ENCODE data around the gene ATP6V0E2.
"Not testable (repeated sequence)": the region's sequence is repeated elsewhere in the genome, so short reads cannot be mapped to it uniquely, and the experiment has no call there.

The ATP6V0E2 gene

DNA sequence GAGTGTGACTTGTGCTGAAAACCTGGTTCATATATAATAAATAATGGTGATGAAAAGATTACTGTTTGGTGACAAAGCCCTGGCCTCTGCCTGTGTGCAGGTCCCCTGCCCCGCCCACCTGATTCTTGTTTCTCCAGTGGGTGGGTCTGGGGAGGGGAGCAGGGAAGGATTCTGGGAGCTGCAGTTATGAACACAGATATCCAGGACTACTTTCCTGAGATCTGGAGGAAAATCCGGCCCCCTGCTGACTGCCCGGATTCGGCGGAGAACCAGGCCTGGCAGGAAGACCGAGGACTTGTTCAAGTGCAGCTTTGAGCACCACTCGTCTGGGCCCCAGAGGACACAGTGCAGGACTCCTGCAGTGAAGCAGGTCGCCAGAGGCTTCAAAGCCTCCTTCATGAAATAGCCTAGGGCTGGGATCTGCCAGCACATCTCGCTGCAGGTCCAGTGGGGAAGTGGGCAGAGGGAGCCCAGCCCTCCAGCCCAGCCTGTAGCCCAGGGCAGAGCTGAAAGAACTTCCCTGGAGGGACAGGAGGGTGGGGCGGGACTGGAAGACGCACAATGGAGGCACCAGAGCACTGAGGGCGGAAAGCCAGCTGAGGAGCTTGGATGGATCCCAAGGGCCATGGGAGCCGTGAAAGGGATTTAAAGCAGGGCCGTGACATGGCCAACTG, 7.0 kb downstream of the ATP6V0E2 start:
- no peak for DNase-seq

DNA sequence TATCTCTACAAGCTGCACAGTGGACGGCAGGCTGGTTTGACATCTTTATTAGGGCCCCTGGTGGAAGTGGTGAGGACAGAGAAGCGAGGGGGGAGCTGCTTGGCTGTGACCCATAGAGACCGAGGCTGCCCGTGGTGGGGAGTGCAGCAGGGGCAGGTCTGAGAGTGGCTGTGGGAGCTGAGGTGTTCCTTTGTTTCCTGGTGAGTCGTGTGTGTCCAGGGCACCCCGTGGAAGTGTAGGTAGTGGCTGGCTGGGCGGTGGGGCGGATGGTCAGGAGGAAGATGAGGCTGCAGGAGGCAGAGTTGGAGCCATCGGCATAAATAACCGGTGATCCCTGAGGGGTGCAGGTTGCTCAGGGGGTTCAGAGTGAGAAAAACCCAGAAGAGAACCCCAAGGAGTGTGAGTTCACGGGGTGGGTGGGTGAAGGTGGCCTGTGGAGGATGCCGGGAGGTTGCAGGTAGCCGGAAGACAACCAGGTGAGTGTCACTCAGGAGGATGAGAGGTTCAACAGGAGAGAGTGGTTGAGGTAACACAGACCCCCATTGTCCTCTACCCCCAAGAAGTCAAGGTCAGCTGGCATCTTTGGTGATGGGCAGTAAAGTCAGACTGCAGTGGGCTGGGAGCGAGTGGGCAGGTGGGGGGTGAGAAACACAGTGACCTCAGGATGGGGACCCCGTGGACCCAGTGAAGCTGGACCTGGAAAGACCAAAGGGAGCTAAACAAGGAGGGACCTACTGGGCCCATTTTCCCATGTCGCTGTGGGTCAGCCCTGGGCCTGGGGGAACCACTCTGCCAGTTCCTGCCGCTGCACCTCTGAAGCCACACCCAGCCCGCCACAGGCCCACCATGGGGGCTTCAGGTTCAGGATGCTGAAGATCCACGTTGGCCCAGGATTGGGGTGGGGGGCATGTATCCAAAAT, 7.8 kb downstream of the ATP6V0E2 start:
- DNase-seq, result no peak

DNA sequence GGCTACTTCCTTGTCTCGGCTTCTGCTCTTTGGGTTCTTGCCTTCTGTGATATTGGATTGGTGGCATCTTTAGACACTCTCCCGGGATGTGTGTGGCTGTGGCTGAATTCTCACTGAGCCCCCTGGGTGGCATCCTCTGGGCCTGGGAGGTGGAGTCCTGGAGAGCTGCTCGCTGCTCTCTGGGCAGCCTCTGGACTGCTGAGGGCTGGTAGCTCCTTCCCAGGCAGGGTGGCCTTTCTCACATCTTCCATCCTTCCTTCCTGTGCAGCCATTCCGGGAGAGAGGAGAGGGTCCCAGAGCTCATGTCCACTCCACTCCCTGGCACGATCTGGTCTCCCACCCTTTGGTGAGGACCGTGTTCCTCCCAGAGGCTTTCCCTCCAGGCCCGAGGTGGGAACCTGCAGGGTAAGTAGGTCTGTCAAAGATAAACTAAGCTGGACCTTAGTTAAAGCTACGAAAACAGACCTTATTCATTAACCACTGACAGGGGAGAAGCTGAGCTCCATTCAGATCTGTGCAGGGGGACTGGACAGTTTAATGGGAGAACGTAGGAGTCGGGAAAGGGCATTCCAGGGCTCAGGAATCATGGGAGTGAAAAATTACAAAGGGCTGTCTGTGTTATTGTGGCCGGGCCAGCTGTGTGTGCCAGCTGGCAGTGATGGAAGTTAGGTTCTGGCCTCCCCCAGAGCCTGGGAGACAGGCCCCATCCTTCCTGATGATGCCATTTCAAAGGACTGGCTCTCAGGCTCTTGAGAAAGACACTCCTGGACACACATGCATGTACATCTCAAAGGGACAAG, 8.7 kb downstream of the ATP6V0E2 start:
- DNase-seq, result no peak

DNA sequence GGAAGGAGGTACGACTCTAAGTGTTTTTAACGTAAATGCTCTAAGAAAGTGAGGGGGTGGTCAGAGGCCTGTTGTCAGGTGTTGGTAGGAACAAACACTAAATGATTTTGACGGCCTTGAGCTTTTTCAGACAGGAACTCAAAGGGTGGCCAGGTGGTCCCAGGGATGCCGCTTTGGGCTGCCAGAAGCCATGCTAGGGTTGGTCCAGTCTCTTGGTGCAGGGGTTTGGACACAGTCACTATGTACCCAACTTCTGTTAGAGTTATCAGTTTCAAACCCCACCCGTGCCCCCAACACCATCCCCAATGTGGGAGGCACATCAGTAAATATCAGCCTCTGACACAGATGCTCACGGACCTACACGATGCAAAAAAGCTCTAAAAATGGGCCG, 9.3 kb downstream of the ATP6V0E2 start:
- no peak for DNase-seq

DNA sequence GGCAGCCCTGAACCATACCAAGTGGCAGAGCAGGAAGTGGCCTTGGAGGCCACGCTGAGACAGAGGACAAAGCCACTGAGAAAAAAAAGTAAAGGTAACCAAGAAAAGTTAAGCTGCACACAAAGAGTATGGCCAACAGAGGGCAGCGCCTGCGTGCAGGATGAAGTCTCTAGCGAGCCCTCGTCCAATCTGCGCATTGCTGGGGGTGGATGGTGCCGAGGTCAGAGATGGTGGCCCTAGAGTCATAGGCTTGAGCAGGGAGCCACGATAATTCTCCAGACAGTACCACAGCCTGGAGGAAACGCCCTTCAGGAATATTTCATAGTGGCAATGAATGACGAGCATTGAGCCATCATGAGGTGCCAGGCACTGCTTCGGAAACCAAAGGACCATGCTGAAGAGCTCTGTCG, 9.7 kb downstream of the ATP6V0E2 start:
- peak; percentile 32 for DNase-seq

DNA sequence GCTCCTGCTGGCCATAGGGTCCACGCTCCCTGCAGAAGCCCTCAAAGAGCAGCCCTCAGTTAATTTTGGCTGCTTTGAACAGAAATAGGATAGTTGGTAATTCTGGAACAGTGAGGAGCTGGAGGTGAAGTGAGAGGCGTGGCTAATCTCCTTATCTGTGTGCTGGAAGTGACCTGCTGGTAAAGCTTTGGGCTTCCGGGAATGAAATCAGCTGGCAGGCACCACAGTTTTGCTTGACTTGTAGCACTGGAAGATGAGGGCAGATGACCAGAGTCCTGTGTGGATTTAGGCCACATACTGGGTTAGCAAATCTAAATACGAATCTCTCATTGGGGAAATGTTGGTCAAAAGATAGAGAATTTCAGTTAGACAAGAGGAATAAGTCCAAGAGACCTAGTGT, 10.2 kb downstream of the ATP6V0E2 start:
- no peak for DNase-seq

DNA sequence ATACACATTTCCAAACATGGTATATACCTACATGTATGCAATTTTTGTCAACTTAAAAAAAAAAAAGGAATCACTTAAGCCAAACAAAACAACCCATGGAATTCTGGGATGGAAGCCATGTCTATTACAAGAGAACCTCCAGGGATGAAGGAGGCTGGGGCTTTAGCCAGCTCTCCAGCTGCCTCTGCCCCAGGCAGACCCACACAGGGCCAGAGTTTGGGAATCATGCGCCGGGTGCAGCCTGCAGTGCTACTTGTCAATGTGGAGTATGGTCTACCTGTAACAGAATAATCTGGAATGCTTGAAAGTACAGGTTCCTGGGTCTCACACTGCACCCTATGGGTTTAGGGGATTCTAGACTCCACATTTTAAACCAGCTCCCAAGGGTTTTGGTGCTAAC, 10.8 kb downstream of the ATP6V0E2 start:
- no peak for DNase-seq

DNA sequence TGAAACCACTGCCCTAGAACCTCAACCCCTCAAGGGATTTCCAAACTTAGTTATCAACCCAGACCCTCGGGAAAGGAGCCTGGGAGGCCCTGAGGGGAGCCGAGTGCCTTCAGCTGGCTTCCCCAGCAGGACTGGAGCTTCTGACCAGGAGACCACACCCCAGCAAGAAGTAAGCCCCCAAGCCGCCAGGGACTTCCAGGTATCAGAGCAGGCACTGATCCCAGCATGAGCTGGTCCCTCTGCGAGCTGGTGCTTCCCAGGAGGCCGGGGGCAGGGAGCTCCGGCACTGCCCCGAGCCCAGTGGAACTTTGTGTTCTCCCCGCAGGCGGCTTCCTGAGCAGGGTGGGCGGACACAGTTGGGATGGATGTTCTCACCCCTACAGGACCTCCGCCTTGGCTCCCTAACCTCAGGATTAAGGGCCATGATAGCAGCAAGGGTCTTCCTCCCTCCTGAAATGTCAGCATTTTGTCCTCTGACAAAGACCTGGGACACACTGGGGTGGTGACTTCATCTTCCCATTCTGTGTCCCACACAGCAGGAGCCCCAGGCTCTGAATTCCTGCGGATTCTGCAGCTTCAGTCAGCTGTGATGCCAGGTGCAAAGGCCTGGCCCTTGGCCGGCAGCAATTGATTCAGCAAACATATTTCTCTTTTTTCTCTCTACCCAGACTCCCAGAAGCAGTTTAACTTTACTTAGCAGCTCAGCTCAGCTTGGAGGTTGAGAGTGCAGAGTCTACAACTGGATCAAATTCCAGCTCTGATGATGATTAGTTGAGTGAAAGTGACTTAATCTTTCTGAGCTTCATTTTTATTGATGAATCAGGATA, 11.6 kb downstream of the ATP6V0E2 start:
- no peak for DNase-seq

DNA sequence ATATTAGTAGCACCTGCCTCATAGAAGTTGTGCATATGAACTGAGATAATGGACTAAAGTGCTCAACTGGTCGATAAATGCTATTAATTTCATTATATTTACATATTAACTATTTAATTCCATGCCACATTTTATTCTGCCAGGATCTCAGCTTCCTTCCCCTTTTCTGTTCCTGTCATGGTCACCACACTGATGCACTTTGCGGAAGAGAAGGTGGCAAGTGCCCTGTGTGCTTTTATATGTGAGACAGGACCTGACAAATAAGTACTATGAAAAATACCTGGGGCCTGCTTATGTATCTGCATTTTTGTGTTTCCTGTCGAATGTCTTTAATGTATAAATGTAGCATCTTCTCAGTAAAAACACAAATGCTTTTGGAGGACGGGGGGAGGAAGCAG, 12.2 kb downstream of the ATP6V0E2 start:
- no peak for DNase-seq

DNA sequence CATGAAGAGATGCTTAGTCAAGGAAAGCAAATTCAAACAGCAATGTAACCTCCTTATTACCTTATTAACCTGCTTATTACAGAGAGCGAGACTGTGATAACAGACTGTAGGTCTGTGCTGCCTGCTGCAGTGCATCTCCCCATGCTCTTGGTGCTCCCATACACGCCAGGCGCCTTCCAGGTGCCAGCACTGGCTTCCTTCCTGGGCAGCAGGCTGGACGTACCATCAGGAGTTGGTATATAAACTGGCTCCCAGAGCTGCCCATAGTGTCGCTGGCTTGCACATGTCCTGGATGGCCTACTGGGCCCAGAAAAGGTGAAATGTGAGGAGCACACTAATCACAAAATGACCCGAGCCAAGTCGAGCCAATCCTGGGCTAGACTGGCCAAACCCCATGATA, 13.5 kb downstream of the ATP6V0E2 start:
- no peak for DNase-seq

DNA sequence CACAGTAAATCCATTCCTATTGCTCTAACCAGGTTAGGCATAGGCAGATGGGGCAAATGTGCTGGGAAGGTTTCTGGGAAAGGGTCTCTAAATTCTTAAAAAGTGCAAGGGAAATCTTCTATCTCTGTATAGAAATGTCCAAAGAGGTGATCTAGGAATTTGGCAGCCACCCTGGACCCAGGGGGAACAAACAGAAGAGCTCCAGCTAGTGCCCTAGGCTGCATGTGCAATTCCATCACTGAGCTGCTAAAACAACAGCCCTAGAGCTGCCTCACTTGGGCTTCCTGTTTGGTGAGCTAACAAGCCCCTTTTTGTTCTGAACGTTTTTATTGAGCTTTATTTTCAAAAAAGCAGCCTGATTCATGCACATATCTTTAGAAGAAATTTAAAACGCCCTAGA, 16.9 kb downstream of the ATP6V0E2 start:
- not testable (repeated sequence) for DNase-seq

DNA sequence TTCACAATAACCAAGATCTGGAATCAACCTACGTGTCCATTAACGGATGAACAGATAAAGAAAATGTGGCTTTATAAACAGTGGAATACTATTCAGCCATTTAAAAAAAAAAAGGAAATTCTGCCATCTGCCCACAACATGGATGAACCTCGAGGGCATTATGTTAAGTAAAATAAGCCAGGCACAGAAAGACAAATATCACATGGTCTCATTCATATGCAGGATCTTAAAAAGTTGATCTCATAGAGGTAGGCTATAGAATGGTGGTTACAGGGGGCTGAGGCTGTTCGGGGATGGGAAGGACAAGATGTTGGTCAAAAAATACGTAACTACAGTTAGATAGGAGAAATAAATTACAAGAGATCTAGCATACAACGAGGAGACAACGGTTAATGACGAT, 21.2 kb downstream of the ATP6V0E2 start:
- DNase-seq, result not testable (repeated sequence)

DNA sequence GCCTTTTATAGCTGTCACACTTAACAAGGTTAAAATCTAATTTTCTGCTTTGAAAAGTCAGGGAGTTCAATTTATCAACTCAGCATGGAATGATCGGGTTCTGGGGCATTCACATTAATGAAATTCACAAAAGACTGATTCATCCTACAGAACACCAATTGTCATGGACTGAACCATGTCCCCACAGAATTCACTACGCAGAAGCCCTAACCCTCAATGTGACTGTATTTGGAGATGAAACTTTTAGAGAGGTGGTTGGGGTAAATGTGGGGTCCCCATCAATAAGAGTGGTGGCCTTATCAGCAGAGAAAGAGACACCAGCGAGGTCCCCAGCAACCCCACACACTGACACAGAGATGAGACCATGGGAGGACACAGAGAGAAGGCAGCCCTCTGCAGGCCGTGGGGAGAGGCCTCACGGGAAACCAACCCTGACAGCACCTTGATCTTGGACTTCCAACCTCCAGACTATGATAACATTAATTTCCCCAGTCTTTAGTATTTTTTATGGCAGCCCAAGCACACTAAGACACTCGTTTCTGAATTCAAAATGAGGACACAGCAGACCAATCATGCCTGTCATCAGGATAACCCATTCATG, 34.1 kb downstream of the ATP6V0E2 start:
- DNase-seq, result not testable (repeated sequence)

DNA sequence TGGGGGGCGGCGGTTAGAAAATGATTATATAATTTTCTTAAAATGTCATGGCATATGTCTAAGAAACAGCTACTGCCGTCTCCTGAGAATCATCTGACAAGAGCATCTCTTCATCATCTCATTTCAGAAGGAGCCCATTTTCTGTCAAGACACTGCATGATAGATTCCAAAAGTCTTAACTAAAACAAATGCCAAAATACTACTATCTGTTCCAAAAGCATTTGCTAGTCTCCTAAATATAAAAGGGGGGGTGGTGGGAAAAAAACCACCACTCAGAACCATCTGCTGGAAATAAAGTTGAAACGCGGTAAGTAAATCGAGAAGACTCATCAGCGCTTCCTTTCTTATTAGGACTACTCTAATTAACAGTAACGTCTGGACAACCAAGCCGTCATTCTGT, 36.5 kb downstream of the ATP6V0E2 start:
- DNase-seq, result not testable (repeated sequence)

DNA sequence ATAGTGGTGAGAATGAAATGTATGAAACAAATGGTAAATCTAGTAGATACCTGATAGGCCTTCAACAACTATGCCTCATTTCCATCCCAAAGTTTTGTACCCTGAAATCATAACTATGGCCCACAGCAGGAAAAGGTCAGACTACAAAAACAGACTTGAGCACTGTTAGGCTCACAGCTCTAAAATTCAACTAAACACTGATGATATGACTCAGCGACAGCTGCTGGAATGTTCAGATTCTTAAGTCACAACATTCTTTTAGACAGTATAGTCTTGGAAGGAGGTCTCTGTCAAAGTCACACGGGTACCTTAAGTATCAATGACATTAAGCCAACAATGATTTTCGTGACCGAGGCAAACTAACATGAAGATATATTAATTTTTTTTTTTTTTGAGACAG, 38.4 kb downstream of the ATP6V0E2 start:
- not testable (repeated sequence) for DNase-seq

DNA sequence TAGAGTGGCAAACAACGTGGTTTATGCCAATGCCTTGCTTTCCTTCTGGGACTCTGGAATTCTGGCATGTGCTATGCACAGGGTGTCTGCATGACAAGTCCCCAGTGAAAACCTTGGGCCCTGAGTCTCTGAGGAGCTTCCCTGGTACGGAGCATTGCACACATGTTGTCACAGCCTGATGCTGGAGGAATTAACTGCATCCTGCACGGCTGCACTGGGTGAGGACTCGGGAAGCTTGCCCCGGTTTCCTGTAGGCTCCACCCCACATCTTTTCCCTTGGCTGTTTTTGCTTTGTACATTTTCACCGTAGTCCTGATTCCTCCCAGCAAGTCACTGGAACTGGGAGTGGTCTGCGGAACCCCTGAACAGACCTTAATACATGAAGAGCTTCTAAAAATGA, 52.6 kb downstream of the ATP6V0E2 start:
- not testable (repeated sequence) for DNase-seq
